HG03066 (cell line): ENCODE results near the gene ADAMTS2.

Experiments
- ATAC-seq: cut with Tn5 transposase; IDR thresholded peaks from one replicate; pipeline ENCODE4 v1.9.1; 2021; ENCODE audit warnings: low read depth; ENCODE audit not compliant: unreplicated experiment

ADAMTS2 gene

DNA sequence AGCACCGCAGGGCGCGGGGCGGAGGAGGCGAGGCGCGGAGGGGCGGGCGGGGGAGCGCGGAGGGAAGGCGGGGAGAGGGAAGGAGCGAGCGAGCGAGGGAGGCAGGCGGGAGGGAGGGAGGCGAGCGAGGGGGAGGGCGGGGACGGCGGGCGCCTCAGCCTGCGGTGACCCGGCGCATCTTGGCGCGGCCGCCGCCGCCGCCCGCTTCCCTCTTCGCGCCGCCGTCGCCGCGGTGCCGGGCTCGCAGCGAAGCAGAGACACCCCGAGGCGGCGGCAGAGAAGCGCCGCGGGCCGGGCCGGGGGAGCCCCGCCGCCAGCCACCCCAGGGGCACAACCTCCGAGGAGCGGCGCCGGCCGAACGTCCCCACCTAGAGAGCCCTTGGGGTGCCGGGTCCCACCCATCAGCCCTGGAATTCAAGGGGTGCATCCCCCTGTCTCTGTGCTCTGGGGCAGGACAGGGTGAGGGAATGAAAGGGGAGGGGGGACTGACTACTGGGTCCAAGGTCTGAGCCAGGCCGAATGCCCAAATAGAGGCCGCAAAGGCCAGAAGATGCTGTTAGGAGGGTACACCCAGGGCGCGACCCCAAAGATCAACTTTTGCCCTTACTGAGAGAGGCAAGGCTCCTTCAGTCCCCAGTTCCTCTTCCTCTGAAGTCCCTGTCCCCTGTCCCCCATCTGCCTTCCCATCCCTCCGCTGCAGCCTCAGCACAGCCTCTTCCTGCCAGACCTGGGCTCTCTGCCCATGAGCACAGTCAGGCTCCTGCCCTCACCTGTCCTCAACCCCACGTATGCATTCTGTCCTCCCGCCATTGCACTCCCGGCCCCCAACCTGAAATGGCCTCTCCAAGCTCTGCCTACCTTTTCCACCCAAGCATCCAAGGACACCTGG is at the start of gene ADAMTS2:
Gene ADAMTS2 (minus strand): TSS at position 29 of the 889 bp plus-strand sequence. CDS start 133 bp downstream, outside the sequence.
- no peak for ATAC-seq

DNA sequence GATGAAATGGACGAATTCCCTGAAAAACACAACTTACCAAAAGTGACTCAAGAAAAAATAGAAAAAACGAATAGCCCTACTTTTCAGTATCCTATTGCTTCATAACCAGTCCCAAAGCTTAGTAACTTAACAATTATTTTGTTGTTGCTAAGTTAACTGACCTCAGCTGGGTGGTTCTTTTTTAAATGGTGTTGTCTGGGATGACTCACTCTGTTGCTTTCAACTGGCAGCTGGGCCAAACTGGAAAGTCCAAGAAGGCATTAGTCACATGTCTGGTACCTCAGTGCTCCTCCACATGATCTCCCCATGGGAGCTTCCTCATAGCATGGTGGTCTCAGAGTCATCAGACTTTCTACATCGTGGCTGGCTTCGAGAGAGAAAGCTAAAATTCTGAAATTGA is 47.8 kb upstream of the ADAMTS2 start:
- ATAC-seq: no peak

DNA sequence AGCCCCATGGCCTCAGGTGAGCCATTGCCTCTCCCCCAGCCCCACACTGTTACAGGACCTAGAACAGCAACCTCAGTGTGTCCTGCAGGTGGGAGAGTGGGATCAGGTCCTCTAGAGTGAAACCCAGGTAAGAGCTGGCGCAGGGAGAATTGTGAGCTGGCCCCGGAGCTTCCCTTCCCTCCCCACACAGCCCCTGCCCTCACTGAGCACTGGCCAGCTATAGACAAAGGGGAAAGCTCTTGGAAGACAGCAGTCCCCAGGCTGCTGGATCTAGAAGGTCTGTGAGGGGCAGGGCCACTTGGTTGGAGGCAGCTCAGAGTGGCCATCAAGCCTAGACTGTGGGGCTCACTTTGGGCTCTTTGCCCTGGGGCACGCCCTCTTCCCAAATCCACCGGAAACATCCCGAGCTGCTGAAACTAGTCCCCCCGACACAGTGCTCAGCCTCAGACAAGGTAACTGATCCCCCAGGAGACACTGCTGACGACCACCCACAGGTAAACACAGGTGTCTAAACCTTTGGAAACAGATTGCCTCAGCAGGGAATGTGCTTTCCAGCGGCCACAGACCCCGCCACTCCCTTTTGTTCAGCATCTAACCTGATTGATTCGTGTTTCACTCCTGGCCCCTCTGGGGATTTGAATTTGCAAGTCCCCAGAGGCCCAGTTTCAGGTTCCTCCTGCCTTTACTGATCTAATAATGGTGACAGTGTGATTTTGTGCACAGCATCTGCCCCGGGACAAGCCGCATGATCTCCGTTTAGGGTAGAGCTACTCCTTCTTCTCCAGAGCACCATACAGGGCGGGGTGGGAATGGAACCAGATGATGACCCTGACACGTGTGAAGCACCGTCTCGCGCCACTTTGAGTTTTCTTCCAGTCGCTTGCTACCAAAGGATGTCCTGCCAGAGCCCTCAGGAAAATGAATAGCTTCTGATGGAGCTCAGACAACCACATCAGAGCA is 42.2 kb upstream of the ADAMTS2 start:
- ATAC-seq: no peak

DNA sequence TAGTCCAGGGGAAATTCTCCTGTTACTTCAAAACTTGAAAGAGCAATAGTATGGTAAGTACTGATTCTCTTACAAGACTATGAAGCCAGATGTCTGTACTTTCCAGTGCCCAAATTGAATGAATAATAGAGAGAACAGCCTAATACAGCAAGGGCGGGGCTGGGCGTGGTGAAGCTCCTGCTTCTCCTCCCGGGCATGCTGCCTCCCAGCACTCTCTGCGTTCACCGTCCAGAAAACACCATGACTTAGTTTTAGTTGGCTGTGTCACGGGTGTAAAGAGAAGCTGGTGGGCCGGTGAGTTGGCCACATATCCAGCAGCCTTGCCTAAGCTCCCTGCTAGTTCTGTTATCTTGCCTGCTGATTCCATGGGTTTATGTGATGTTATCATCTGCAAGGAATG is 40.7 kb upstream of the ADAMTS2 start:
- ATAC-seq: no peak

DNA sequence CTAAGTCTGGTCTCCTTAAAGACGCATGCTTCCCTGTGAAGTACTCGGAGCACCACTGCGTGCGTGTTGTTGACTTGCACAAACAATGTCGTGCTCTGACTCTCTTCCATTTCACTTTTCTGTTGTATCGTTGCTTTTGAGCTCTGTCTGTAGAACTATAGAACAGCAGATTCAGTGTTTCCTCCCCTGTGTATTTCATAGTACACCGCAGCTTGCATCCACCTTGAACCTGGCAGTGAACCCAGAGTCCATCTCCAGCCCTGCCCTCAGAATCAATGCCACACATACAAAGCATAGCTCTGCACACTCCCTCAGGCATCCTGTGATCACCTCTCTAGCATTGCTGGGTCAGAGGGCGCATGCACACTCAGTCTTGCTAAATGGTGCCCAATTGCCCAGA is 37.2 kb upstream of the ADAMTS2 start:
- no peak for ATAC-seq

DNA sequence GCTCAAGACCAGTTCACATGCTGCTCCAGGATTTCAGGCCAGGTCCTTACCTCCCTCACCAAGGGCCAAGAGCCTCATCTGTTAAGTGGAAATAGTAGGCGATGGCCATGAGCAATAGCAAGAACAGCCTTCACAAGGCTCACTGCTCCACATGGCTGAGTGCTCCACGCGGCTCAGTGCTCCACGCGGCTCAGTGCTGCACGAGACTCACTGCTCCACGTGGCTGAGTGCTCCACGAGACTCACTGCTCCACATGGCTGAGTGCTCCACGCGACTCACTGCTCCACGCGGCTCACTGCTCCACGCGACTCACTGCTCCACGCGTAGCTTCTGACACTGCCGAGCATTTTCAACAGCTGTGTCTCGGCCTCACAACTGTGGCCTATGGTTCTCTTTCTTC is 36.4 kb upstream of the ADAMTS2 start:
- ATAC-seq: no peak

DNA sequence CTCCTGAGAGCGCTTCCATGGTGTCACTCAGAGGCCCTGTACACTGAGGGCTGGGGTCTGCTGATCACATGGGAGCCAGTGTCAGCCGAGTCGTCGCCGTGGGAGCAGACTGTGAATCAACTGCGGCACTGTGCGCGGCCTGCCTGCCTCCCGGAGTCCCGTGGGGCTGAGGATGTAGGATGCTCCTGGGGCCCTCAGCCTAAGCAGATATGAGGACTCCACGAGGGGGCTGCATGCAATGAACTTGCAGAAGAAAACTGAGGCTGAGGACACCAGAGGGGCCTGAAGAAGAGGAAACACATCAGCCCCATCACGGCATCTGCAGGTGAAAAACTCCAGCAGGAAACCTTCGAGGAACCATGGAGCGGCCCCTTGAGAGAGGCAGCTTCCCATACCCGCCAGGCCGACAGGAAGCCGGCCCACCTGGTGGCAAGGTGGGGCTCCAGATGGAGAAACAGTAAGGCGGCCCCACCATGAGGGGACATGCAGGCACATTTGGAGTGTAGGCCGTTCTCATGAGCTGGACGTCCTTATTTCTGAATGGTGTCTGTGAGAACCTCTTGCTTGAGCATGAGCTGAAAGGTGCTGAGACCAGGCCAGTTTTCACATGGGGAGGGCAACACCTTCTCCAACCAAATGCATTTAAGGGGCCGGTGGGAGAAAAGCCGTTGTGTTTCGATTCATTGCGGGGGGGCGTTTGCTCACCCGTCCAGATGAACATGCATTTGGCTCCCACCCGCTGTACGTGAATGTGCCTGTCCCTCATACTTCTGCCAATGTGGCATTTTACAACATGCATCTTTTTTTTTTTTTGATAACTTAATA is 35.2 kb upstream of the ADAMTS2 start:
- ATAC-seq: no peak

DNA sequence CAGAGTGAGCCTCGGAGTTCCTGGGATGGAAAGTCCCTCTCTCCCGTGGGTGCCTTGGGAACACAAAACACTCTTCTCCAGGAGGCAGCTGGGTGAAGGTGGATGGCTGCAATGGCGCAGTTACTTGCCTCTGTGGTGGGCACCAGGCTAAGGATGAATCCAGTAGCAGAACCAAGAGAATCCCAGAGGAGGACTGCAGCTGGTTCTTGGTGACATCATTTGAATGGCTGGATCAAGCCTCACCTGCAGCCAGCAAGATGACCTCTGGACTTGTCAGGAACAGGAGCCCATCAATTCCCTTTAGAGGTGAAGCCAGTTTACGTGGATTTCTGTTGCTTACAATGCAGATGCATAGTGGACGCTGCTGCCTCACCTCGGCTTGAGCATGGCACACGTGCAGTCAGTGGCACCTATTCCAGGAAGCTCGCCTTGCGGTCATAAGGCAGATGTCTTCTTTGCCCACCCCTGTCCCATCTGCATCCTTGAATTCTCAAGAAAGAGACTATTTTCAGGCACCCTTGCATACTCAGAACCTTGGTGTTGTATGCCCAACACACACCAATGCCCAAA is 34.1 kb upstream of the ADAMTS2 start:
- ATAC-seq: no peak

DNA sequence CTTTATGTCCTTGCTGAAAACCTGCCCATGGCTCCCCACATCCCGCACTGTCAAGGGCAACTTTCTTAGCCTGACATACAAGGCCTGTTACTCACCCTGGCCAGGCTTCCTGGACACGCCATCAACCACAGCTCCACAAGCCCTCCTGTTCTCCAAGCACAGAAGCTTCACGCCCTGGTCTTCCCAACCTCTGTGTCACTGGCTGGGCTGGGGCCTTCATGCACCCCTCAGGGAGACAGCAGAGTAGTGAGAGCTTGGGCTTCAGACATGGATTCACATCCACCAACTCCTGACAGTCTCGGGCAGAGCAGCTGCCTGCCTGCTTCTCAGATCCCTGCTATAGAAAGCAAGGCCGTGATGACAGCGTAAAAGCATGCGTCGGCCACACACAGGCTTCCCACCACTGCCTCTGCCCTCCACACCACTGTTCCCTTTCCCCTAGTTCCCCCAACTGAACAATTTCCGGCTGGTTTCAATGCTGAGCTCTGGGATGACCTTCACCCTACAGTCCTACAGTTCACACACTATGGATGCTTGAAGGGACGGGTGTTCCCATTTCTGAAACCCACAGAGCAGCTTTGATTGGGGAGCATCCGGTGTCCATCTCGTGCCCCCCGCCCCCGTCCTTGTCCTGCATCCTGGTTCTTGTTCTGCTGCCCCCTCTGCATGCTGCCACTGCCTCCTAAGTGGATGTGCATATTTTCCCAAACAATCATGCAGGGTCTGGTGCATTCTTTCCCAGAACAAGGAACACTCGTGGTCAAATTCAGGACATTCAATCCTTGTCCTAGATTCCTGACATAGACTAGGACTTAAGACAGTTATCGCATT is 33.4 kb upstream of the ADAMTS2 start:
- ATAC-seq: no peak

DNA sequence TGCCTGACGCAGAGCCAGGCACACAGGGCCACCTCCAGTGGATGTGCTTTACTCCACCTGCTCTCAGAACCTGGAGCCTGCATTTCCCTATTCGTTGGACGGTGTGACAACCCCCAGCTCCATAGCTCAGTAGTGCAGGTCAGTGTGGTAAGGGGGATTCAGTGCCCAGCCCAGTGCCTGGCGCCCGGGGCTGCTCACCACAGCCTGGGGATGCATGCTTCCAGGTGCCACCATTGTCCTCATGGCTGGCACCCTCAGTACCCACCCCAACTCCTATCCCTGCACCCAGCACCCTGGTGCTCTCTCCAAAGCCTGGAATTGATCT is 32.8 kb upstream of the ADAMTS2 start:
- ATAC-seq: no peak

DNA sequence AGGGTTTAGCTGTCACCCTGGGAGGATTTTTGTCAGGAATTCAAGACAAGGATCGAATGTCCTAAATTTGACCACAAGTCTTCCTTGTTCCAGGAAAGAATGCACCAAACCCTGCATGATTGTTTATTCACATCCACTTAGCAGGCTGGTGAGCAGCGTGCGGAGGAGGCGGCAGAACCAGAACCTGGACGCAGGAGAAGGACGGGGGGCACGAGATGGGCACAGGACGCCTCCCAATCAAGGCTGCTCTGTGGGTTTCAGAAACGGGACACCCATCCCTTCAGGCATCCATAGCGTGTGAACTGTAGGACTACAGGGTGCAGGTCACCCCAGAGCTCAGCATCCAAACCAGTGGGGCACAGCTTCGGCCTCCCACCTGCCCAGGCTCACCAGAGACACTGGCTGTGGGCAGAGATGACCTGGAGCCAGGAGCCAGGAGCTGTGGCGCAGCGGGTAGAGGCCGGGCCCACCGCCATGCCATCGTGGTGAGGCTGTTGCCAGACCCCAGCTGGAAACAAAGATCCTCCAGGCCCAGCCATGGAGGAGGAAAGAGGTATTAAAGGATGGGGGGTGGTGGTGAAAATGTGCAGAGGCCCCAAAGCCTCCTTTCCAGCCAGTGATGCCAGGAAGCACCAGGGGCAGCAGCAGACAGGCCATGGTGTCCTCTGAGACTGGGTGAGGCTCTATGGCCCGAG is 32.3 kb upstream of the ADAMTS2 start:
- ATAC-seq: no peak

DNA sequence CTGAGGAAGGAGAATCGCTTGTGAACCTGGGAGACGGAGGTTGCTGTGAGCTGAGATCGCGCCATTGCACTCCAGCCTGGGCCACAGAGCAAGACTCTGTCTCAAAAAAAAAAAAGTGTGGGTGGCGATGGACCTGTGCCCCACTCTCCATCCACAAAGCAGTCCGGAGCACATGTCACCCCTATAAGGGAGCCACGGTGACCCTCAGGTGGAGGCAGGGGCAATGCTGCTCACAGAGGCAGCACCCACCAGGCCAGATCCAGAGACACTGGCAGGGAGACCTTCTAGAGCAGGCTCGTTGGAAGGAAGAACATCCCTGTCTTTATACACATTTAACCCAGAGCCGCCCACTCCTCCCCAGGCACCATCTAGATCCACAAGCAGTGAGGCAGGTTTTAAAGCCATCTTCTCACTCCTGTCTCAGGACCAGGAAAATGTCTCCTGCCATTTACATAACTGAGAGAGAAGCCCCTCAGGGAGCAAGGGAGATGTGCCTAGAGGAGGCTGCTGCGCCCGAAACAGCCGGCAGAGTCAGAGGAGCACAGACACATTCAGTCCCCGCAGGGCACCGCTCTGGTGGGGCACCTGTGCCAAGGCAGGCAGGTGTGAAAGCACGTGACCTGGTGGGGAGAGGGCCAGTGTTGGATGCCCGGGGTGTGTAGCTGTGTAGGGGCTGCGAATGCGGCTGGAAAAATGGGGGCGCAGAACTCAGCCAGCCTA is 31.6 kb upstream of the ADAMTS2 start:
- no peak for ATAC-seq

DNA sequence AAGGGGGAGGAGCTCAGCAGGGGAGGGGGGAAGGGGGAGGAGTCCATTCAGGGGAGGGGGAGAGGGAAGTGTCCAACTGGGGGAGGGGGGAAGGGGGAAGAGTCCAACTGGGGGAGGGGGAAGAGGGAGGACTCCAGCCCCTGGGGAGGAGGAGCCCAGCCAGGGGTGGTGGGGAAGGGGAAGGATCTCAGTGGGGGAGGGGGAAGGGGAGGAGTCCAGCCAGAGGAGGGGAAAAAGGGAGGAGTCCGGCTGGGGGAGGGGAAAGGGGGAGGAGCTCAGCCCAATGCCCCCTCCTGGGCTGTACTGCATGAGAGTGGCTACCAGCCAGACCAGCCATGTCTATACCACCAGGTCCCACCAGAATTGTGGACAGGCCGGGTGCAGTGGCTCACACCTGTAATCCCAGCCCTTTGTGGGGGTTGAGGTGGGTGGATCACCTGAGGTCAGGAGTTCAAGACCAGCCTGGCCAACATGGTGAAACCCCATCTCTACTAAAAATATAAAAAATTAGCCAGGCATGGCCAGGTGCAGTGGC is 30.6 kb upstream of the ADAMTS2 start:
- ATAC-seq: no peak

DNA sequence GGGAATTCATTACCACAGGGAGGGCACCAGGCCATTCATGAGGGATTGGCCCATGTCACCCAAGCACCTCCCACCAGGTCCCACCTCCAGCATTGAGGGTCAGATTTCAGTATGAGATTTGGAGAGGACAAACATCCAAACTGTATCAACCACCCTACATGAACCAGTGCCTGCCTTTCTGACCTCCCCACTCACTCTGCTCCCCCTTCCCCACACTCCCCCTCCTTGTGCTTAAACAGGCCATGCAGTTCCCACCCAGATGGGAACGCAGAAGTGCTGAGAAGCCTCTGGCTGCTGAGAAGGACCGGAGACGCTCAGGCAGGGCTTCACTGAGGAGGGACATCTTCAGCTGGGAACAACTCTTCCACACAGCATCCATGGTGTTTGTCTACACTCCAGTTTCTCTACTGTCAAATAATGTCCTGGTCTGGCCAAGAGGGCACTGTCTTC is 30.0 kb upstream of the ADAMTS2 start:
- ATAC-seq: no peak

DNA sequence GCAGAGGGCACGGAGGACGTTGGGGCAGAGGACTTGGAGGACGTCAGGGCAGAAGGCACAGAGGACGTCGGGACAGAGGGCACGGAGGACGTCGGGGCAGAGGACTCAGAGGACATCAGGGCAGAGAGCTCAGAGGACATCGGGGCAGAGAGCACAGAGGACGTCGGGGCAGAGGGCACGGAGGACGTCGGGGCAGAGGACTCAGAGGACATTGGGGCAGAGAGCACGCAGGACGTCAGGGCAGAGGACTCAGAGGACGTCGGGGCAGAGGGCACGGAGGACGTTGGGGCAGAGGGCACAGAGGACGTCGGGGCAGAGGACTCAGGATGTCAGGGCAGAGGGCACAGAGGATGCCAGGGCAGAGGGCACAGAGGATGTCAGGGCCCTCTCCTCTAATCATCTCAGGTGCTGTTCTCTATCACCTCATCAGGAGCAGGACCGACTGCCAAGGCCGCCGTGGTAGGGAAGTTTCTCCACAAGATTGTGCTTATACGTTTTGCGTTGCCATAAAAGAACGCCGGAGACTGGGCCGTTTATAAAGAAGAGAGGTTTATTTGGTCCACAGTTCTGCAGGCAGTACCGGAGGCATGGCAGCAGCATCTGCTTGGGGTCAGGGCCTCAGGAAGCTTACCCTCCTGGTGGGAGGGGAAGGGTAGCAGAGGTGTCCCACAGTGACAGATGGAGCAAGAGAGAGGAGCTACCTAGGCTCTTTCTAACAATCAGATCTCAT is 29.4 kb upstream of the ADAMTS2 start:
- ATAC-seq: no peak

DNA sequence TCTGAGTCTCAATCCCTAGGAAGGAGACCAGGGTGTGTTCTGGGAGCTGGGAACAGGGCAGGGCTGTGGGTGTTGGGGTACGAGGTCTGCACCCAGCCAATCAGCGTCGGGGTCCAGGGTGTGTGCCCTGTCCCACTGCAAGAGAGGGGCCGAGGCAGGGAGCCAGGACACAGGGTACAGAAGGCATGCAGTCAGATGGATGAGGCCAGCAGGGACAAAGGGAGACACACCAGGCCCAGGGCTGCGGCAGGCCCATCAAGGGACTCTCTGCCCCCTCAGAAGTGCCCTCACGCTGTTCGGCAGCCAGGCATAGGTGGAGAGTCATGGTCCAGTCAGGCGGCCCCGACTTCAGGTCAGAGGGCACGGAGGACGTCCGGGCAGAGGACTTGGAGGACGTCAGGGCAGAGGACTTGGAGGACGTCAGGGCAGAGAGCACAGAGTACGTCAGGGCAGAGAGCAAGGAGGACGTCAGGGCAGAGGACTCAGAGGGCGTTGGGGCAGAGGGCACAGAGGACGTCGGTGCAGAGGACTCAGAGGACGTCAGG is 28.8 kb upstream of the ADAMTS2 start:
- ATAC-seq: no peak
